Peyer's patch (tissue), 4 donors: ENCODE measurements around the gene HOXA3. TPM values are rescaled to one million over a fixed set of nuclear protein-coding genes. Genes with fewer than 3 reads are reported as not detected.

ENCODE experiments used
- DNase-seq, 3 donors: peaks; one replicate each; pipeline ENCODE4 v3.0.0-alpha.2; 2017 to 2019
- H3K27ac ChIP-seq, 4 donors: fragments of 200-600 bp; sonication (generic); one replicate each; pipeline ENCODE4 v1.5.1; 2016 to 2019
- H3K27me3 ChIP-seq, 2 donors: fragments of 200-600 bp; sonication (generic); one replicate each; pipeline ENCODE4 v1.5.1; 2019
- H3K36me3 ChIP-seq, 3 donors: fragments of 200-600 bp; sonication (generic); one replicate each; pipeline ENCODE4 v1.5.1; 2016 to 2019
- H3K4me1 ChIP-seq, 4 donors: fragments of 200-600 bp; sonication (generic); one replicate each; pipeline ENCODE4 v1.5.1; 2016 to 2019
- H3K4me3 ChIP-seq, 4 donors: fragments of 200-600 bp; sonication (generic); 1 replicate in 3 of 4; 2 replicates in 1 of 4; pipeline ENCODE4 v1.5.1; 2016 to 2019; ENCODE audit warnings: mild to moderate bottlenecking in 1 of 4
- H3K9me3 ChIP-seq, 4 donors: fragments of 200-600 bp; sonication (generic); one replicate each; pipeline ENCODE4 v1.5.1; 2016 to 2019; ENCODE audit warnings: mild to moderate bottlenecking in 1 of 4
- CTCF ChIP-seq, 6 experiments: fragments of 450-650 bp in 4 of 6; fragments of 200-600 bp in 2 of 6; sonication (generic) in 1 of 6; IDR thresholded peaks; one replicate each; pipeline ENCODE4 v1.5.1; 2017 to 2019; ENCODE audit warnings: antibody characterized with exemption in 6 of 6, mild to moderate bottlenecking in 3 of 6, moderate library complexity in 1 of 6
- POLR2A ChIP-seq, 2 donors: fragments of 450-650 bp; IDR thresholded peaks; one replicate each; pipeline ENCODE4 v1.5.1; 2017; ENCODE audit warnings: antibody characterized with exemption in 2 of 2, mild to moderate bottlenecking in 2 of 2, moderate library complexity in 2 of 2
- total RNA-seq, 4 donors: library from RNA; depleted of rRNA; stranded (reverse); fragments of >200 nt; gene quantifications; one replicate each; pipeline ENCODE4 v1.1.0, GENCODE V29; 2016

HOXA3 gene
- total RNA-seq, 4 donors from 2014 or later = 6.7 to 21.2 (median 13.9) TPM

GRCh38 chr7:27164045-27164366 lies 11.6 kb upstream of the HOXA3 start:
- peaks cover 0 to 13% (median 0%) of the 10 kb centered on the region in 4 donors for H3K9me3 ChIP-seq
- TF ChIP-seq POLR2A (IDR thresholded peaks at IDR 0.05) (no peak), CTCF (IDR thresholded peaks at IDR 0.05) (no peak)
- peak overlapping the region; percentile 32 to 81 (median 58) for H3K4me3 ChIP-seq
- H3K27me3 ChIP-seq = peaks cover 0 to 10% of the 10 kb centered on the region in 2 donors
- no peaks in the 10 kb centered on the region for H3K36me3 ChIP-seq
- peak overlapping the region; percentile 57 to 89 (median 77) for H3K27ac ChIP-seq
- no peak for DNase-seq
- peaks cover 0 to 31% (median 9%) of the 10 kb centered on the region in 4 donors for H3K4me1 ChIP-seq

DNA sequence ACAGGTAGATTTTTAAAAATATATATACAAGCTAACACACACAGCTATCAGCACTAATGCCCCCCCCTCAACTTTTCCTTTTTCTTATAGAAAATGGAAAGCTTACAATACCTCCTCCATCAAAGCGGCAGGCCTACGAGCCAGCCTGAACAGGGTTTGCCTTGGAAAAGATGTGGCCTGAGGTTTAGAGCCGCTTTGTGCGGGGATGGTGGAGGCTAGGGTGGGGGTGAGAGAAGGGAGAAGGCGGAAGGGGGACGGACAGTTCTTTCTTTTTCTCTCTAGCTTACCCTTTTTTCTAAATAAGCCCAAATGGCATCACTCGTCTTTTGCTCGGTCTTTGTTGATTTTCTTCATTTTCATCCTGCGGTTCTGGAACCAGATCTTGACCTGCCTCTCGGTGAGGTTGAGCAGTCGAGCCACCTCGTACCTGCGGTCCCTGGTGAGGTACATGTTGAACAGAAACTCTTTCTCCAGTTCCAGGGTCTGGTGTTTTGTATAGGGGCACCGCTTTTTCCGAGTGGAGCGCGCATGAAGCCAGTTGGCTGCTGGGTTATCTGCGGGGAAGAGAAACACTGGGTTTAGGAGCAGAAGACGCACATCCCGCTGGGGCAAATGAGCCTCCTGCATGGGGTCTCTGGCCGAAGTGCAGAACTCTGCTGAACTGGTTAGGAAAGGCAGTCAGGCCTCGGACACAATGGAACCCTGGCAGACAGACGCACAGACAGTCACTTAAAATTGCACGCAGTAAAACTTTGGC lies 11.1 kb upstream of the HOXA3 start:
- peaks cover 0 to 31% (median 9%) of the 10 kb centered on the region in 4 donors for H3K4me1 ChIP-seq
- peak in 2 of 3 donors; percentile 46 to 53 for DNase-seq
- no peaks in the 10 kb centered on the region for H3K36me3 ChIP-seq
- H3K9me3 ChIP-seq = peaks cover 0 to 13% (median 0%) of the 10 kb centered on the region in 4 donors
- TF ChIP-seq POLR2A (IDR thresholded peaks at IDR 0.05) = no peak
- no peak for TF ChIP-seq CTCF (IDR thresholded peaks at IDR 0.05)
- peak overlapping the region; percentile 10 to 89 (median 77) for H3K27ac ChIP-seq
- peaks cover 0 to 9% of the 10 kb centered on the region in 2 donors for H3K27me3 ChIP-seq
- H3K4me3 ChIP-seq = peak overlapping the region; percentile 3 to 81 (median 58)

- TF ChIP-seq POLR2A (IDR thresholded peaks at IDR 0.05) (no peak), CTCF (IDR thresholded peaks at IDR 0.05) (no peak)
- Histone ChIP-seq H3K36me3 (no peaks in the 10 kb centered on the region), H3K27ac (peak overlapping the region in 1 of 4 donors; percentile 93), H3K4me3 (peak overlapping the region in 3 of 4 donors; percentile 46 to 81 (median 71)), H3K4me1 (peaks cover 0 to 37% (median 9%) of the 10 kb centered on the region in 4 donors), H3K9me3 (peaks cover 0 to 13% (median 0%) of the 10 kb centered on the region in 4 donors), H3K27me3 (peaks cover 0 to 6% of the 10 kb centered on the region in 2 donors)
- no peak for DNase-seq
Measured at GRCh38 chr7:27162561-27163287, 10.3 kb upstream of the HOXA3 start.

GRCh38 chr7:27161721-27162560 lies 9.6 kb upstream of the HOXA3 start:
- peak in 2 of 3 donors; percentile 56 to 78 for DNase-seq
- H3K27ac ChIP-seq = peak overlapping the region; percentile 20 to 93 (median 61)
- peaks cover 0 to 6% of the 10 kb centered on the region in 2 donors for H3K27me3 ChIP-seq
- TF ChIP-seq CTCF (IDR thresholded peaks at IDR 0.05) = peak in 1 of 6 experiments; percentile 12
- peak in 1 of 2 donors; percentile 20 for TF ChIP-seq POLR2A (IDR thresholded peaks at IDR 0.05)
- H3K36me3 ChIP-seq = no peaks in the 10 kb centered on the region
- H3K9me3 ChIP-seq = peaks cover 0 to 20% (median 0%) of the 10 kb centered on the region in 4 donors
- H3K4me3 ChIP-seq = peak overlapping the region in 3 of 4 donors; percentile 3 to 81 (median 70)
- peaks cover 0 to 45% (median 9%) of the 10 kb centered on the region in 4 donors for H3K4me1 ChIP-seq

- Histone ChIP-seq H3K9me3 (peaks cover 0 to 17% (median 0%) of the 10 kb centered on the region in 4 donors), H3K4me1 (peaks cover 0 to 41% (median 8%) of the 10 kb centered on the region in 4 donors), H3K4me3 (peak overlapping the region; percentile 53 to 81 (median 70)), H3K27ac (peak overlapping the region; percentile 20 to 93 (median 73)), H3K27me3 (peaks cover 0 to 1% of the 10 kb centered on the region in 2 donors), H3K36me3 (no peaks in the 10 kb centered on the region)
- no peak for TF ChIP-seq POLR2A (IDR thresholded peaks at IDR 0.05)
- TF ChIP-seq CTCF (IDR thresholded peaks at IDR 0.05) = peak in 1 of 6 experiments; percentile 20
- peak in 2 of 3 donors; percentile 61 to 78 for DNase-seq
Measured at GRCh38 chr7:27161214-27161720, 8.9 kb upstream of the HOXA3 start.
